ENCODE results near the gene YES1.

YES1 gene

DNA sequence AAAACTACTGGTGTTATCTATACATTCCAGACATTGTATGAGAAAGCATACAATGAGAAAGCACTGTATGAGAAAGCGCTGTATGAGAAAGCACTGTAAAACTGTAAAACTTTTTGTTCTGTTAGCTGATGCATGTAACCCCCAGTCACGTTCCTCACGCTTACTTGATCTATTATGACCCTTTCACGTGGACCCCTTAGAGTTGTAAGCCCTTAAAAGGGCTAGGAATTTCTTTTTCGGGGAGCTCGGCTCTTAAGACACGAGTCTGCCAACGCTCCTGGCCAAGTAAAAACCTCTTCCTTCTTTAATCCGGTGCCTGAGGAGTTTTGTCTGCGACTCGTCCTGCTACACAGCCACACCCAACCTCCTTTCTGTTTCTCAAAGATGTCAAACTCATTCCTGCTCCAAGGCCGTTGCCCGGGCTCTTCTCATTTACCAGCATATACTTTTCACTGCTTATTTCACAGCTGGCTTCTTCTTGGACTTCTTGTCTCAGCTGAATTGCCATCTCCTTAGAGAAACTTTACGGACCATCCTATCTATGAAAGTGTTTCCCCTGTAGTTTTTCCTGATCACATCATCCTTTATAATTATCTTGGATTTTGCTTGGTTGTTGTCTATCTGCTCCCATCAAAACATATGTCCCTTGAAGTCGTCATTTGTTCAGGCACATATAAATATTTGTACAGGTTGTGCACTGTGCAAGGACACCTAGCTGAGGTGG lies 29.8 kb upstream of the YES1 start:
- Histone ChIP-seq H3K27me3 (ENCODE audit: insufficient read depth, poor library complexity, severe bottlenecking) (peaks cover 15% of the 10 kb centered on the region), H3K4me3 (replicated peaks; ENCODE audit: insufficient read depth, low read length) (no peak overlapping the region), H3K27ac (replicated peaks) (no peak overlapping the region)
- TF ChIP-seq SPI1 (IDR thresholded peaks at IDR 0.05; ENCODE audit: borderline replicate concordance, low read depth) (no peak), POLR2AphosphoS5 (IDR thresholded peaks at IDR 0.05; ENCODE audit: low read depth) (no peak), GABPA (IDR thresholded peaks at IDR 0.05; ENCODE audit: low read depth) (no peak)
- TF ChIP-seq, protein P1, sequence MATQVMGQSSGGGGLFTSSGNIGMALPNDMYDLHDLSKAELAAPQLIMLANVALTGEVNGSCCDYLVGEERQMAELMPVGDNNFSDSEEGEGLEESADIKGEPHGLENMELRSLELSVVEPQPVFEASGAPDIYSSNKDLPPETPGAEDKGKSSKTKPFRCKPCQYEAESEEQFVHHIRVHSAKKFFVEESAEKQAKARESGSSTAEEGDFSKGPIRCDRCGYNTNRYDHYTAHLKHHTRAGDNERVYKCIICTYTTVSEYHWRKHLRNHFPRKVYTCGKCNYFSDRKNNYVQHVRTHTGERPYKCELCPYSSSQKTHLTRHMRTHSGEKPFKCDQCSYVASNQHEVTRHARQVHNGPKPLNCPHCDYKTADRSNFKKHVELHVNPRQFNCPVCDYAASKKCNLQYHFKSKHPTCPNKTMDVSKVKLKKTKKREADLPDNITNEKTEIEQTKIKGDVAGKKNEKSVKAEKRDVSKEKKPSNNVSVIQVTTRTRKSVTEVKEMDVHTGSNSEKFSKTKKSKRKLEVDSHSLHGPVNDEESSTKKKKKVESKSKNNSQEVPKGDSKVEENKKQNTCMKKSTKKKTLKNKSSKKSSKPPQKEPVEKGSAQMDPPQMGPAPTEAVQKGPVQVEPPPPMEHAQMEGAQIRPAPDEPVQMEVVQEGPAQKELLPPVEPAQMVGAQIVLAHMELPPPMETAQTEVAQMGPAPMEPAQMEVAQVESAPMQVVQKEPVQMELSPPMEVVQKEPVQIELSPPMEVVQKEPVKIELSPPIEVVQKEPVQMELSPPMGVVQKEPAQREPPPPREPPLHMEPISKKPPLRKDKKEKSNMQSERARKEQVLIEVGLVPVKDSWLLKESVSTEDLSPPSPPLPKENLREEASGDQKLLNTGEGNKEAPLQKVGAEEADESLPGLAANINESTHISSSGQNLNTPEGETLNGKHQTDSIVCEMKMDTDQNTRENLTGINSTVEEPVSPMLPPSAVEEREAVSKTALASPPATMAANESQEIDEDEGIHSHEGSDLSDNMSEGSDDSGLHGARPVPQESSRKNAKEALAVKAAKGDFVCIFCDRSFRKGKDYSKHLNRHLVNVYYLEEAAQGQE (IDR thresholded peaks at IDR 0.05; ENCODE audit: insufficient replicate concordance, low read depth) = no peak
- TF ChIP-seq, protein P2, sequence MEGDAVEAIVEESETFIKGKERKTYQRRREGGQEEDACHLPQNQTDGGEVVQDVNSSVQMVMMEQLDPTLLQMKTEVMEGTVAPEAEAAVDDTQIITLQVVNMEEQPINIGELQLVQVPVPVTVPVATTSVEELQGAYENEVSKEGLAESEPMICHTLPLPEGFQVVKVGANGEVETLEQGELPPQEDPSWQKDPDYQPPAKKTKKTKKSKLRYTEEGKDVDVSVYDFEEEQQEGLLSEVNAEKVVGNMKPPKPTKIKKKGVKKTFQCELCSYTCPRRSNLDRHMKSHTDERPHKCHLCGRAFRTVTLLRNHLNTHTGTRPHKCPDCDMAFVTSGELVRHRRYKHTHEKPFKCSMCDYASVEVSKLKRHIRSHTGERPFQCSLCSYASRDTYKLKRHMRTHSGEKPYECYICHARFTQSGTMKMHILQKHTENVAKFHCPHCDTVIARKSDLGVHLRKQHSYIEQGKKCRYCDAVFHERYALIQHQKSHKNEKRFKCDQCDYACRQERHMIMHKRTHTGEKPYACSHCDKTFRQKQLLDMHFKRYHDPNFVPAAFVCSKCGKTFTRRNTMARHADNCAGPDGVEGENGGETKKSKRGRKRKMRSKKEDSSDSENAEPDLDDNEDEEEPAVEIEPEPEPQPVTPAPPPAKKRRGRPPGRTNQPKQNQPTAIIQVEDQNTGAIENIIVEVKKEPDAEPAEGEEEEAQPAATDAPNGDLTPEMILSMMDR (IDR thresholded peaks at IDR 0.05; ENCODE audit: insufficient read depth, low read length) = no peak
- DNase-seq (ENCODE audit: low read depth in 1 of 2, low spot score in 1 of 2) = no peak

DNA sequence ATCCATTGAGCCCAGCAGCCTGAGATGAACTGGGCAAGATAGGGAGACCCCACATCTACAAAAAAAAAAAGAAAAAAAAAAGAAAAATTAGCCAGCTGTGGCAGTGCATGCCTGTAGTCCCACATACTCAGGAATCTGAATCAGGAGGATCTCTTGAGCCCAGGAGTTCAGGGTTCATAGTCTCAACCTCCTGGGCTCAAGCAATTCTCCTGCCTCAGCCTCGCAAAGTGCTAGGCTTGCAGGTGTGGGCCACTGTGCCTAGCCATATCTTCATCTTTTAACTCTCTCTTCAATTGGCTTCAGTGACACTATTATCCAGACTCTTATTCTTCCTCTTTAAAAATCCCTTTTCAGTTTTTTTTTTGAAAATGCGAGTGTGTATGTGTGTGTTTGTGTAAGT lies 28.5 kb upstream of the YES1 start:
- Histone ChIP-seq H3K27me3 (ENCODE audit: insufficient read depth, poor library complexity, severe bottlenecking) (peaks cover 19% of the 10 kb centered on the region), H3K4me3 (replicated peaks; ENCODE audit: insufficient read depth, low read length) (no peak overlapping the region), H3K27ac (replicated peaks) (no peak overlapping the region)
- no peak for DNase-seq (ENCODE audit: low read depth in 1 of 2, low spot score in 1 of 2)
- TF ChIP-seq, protein P1 (IDR thresholded peaks at IDR 0.05; ENCODE audit: insufficient replicate concordance, low read depth) = no peak
- TF ChIP-seq POLR2AphosphoS5 (IDR thresholded peaks at IDR 0.05; ENCODE audit: low read depth) (no peak), GABPA (IDR thresholded peaks at IDR 0.05; ENCODE audit: low read depth) (no peak), SPI1 (IDR thresholded peaks at IDR 0.05; ENCODE audit: borderline replicate concordance, low read depth) (no peak)
- TF ChIP-seq, protein P2 (IDR thresholded peaks at IDR 0.05; ENCODE audit: insufficient read depth, low read length) = no peak

DNA sequence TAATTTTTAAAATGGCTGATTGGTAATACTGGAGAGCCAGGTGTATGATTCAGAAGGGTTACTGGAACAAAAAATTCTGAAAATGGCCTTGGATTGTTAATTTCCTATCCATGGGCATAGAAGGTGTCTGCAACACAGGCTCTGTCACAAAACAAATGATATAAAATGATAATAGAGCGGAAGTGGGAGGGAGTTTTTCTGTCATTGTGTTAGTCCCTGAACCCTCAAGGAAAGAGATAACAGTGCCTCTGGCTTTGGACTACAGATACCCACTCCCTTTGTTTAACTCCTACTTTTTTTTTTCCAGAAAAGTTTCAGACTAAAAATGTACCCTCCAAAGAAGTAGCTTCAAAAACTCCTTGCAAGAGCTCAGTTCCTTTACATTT lies 28.0 kb upstream of the YES1 start:
- Histone ChIP-seq H3K4me3 (replicated peaks; ENCODE audit: insufficient read depth, low read length) (no peak overlapping the region), H3K27ac (replicated peaks) (no peak overlapping the region), H3K27me3 (ENCODE audit: insufficient read depth, poor library complexity, severe bottlenecking) (peaks cover 19% of the 10 kb centered on the region)
- DNase-seq (ENCODE audit: low read depth in 1 of 2, low spot score in 1 of 2) = no peak
- TF ChIP-seq SPI1 (IDR thresholded peaks at IDR 0.05; ENCODE audit: borderline replicate concordance, low read depth) (no peak), POLR2AphosphoS5 (IDR thresholded peaks at IDR 0.05; ENCODE audit: low read depth) (no peak), GABPA (IDR thresholded peaks at IDR 0.05; ENCODE audit: low read depth) (no peak)
- TF ChIP-seq, protein P1 (IDR thresholded peaks at IDR 0.05; ENCODE audit: insufficient replicate concordance, low read depth) = no peak
- TF ChIP-seq, protein P2 (IDR thresholded peaks at IDR 0.05; ENCODE audit: insufficient read depth, low read length) = no peak
